HG03354 (cell line): ENCODE results near the gene KRT7.

ENCODE experiments used
- ATAC-seq: cut with Tn5 transposase; IDR thresholded peaks from one replicate; pipeline ENCODE4 v1.9.1; 2021; ENCODE audit warnings: mild to moderate bottlenecking; ENCODE audit not compliant: unreplicated experiment, poor library complexity, severe bottlenecking

KRT7 gene

GRCh38 chr12:52210186-52210924 lies 22.7 kb upstream of the KRT7 start:
- no peak for ATAC-seq

- ATAC-seq = no peak
These were observed 22.0 kb upstream of the KRT7 start for GRCh38 chr12:52210925-52211650.

- ATAC-seq = no peak
These were observed 21.1 kb upstream of the KRT7 start for GRCh38 chr12:52211716-52212585.

GRCh38 chr12:52212701-52213563 lies 20.1 kb upstream of the KRT7 start:
- ATAC-seq = no peak

- ATAC-seq = peak; percentile 50
These were observed 19.3 kb upstream of the KRT7 start for GRCh38 chr12:52213564-52214420.

- no peak for ATAC-seq
These were observed 18.6 kb upstream of the KRT7 start for GRCh38 chr12:52214421-52214802.

- no peak for ATAC-seq
These were observed 17.4 kb upstream of the KRT7 start for GRCh38 chr12:52215587-52216031.

- ATAC-seq = no peak
These were observed 16.9 kb upstream of the KRT7 start for GRCh38 chr12:52216100-52216499.

GRCh38 chr12:52216807-52217206 lies 16.2 kb upstream of the KRT7 start:
- ATAC-seq = no peak

- no peak for ATAC-seq
These were observed 15.8 kb upstream of the KRT7 start for GRCh38 chr12:52217223-52217622.

GRCh38 chr12:52218001-52218400 lies 15.0 kb upstream of the KRT7 start:
- ATAC-seq = no peak

- ATAC-seq = no peak
These were observed 12.6 kb upstream of the KRT7 start for GRCh38 chr12:52220477-52220876.

- ATAC-seq = no peak
These were observed 11.8 kb upstream of the KRT7 start for GRCh38 chr12:52221070-52221781.

GRCh38 chr12:52221912-52222457 lies 11.1 kb upstream of the KRT7 start:
- no peak for ATAC-seq

GRCh38 chr12:52222692-52223091 lies 10.4 kb upstream of the KRT7 start:
- no peak for ATAC-seq

- no peak for ATAC-seq
These were observed 9.5 kb upstream of the KRT7 start for GRCh38 chr12:52223406-52224039.

GRCh38 chr12:52224151-52224550 lies 8.9 kb upstream of the KRT7 start:
- ATAC-seq = no peak
